BE2C (cell line): ENCODE results near the gene TCEANC2.

Experiments
- DNase-seq: peaks from one replicate; pipeline ENCODE4 v3.0.0-alpha.2; 2020
- H3K27me3 ChIP-seq: fragments of 250-450 bp; sonication (Bioruptor Pico); 2 replicates; pipeline ENCODE4 v1.5.1; 2020; ENCODE audit warnings: mild to moderate bottlenecking
- H3K36me3 ChIP-seq: fragments of 250-450 bp; sonication (Bioruptor Pico); 2 replicates; pipeline ENCODE4 v1.5.1; 2020; ENCODE audit warnings: mild to moderate bottlenecking
- H3K4me1 ChIP-seq: fragments of 250-450 bp; sonication (Bioruptor Pico); 2 replicates; pipeline ENCODE4 v1.5.1; 2020
- H3K4me3 ChIP-seq: 2 replicates; pipeline ENCODE4 v1.5.1; 2011; ENCODE audit warnings: low read depth, low read length
- H3K9me3 ChIP-seq: fragments of 250-450 bp; sonication (Bioruptor Pico); 2 replicates; pipeline ENCODE4 v1.5.1; 2020
- CTCF ChIP-seq: IDR thresholded peaks from 2 replicates; pipeline ENCODE4 v1.5.1; 2012; ENCODE audit warnings: mild to moderate bottlenecking, low read depth, low read length

The TCEANC2 gene

GRCh38 chr1:54134295-54134694 lies 80.9 kb downstream of the TCEANC2 start:
- Histone ChIP-seq H3K27me3 (no peaks in the 10 kb centered on the region), H3K4me1 (no peaks in the 10 kb centered on the region), H3K4me3 (no peak overlapping the region), H3K36me3 (no peaks in the 10 kb centered on the region), H3K9me3 (no peaks in the 10 kb centered on the region)
- no peak for DNase-seq
- no peak for TF ChIP-seq CTCF

GRCh38 chr1:54135436-54136120 lies 82.2 kb downstream of the TCEANC2 start:
- no peaks in the 10 kb centered on the region for H3K36me3 ChIP-seq
- H3K9me3 ChIP-seq, result no peaks in the 10 kb centered on the region
- no peaks in the 10 kb centered on the region for H3K4me1 ChIP-seq
- no peaks in the 10 kb centered on the region for H3K27me3 ChIP-seq
- no peak overlapping the region for H3K4me3 ChIP-seq
- TF ChIP-seq CTCF, result no peak
- DNase-seq, result no peak

- TF ChIP-seq CTCF, result no peak
- H3K4me3 ChIP-seq, result no peak overlapping the region
- H3K4me1 ChIP-seq, result no peaks in the 10 kb centered on the region
- H3K9me3 ChIP-seq, result no peaks in the 10 kb centered on the region
- no peaks in the 10 kb centered on the region for H3K27me3 ChIP-seq
- no peak for DNase-seq
- H3K36me3 ChIP-seq, result no peaks in the 10 kb centered on the region
These were observed 83.0 kb downstream of the TCEANC2 start for GRCh38 chr1:54136269-54136896.

- H3K4me1 ChIP-seq, result no peaks in the 10 kb centered on the region
- no peaks in the 10 kb centered on the region for H3K9me3 ChIP-seq
- H3K27me3 ChIP-seq, result no peaks in the 10 kb centered on the region
- no peaks in the 10 kb centered on the region for H3K36me3 ChIP-seq
- H3K4me3 ChIP-seq, result no peak overlapping the region
- DNase-seq, result no peak
- no peak for TF ChIP-seq CTCF
These were observed 83.6 kb downstream of the TCEANC2 start for GRCh38 chr1:54136963-54137533.

- H3K9me3 ChIP-seq, result no peaks in the 10 kb centered on the region
These were observed 84.2 kb downstream of the TCEANC2 start for GRCh38 chr1:54137534-54138061.

More at GRCh38 chr1:54137534-54138061, 84.2 kb downstream of the TCEANC2 start:
- DNase-seq, result no peak
- Histone ChIP-seq H3K36me3 (no peaks in the 10 kb centered on the region), H3K4me3 (no peak overlapping the region), H3K27me3 (no peaks in the 10 kb centered on the region), H3K4me1 (no peaks in the 10 kb centered on the region)
- TF ChIP-seq CTCF, result no peak
